Uterus (tissue), 4 donors: ENCODE data around the gene TLK1. TPM values are rescaled to one million over a fixed set of nuclear protein-coding genes. Genes with fewer than 3 reads are reported as not detected.

ENCODE experiments used
- DNase-seq, 2 donors: peaks; one replicate each; pipeline ENCODE4 v3.0.0-alpha.2; 2019 to 2020
- H3K27ac ChIP-seq, 2 donors: fragments of 200-600 bp; sonication (generic); 1 replicate in 1 of 2; 2 replicates in 1 of 2; pipeline ENCODE4 v1.5.1; 2016 to 2018
- H3K27me3 ChIP-seq, 2 donors: fragments of 200-600 bp; sonication (generic); one replicate each; pipeline ENCODE4 v1.5.1; 2018 to 2019; ENCODE audit warnings: control low read depth in 1 of 2
- H3K36me3 ChIP-seq, 2 donors: fragments of 200-600 bp; sonication (generic); one replicate each; pipeline ENCODE4 v1.5.1; 2019; ENCODE audit warnings: control low read depth in 1 of 2
- H3K4me1 ChIP-seq, 2 donors: fragments of 200-600 bp; sonication (generic); one replicate each; pipeline ENCODE4 v1.5.1; 2018 to 2019; ENCODE audit warnings: control low read depth in 1 of 2
- H3K4me3 ChIP-seq, 2 donors: fragments of 200-600 bp; sonication (generic); 1 replicate in 1 of 2; 2 replicates in 1 of 2; pipeline ENCODE4 v1.5.1; 2018 to 2019; ENCODE audit warnings: mild to moderate bottlenecking in 1 of 2
- H3K9me3 ChIP-seq, 2 donors: fragments of 200-600 bp; sonication (generic); one replicate each; pipeline ENCODE4 v1.5.1; 2019; ENCODE audit warnings: control low read depth in 1 of 2
- CTCF ChIP-seq, 4 experiments: fragments of 200-600 bp in 2 of 4; fragments of 450-650 bp in 2 of 4; sonication (generic) in 2 of 4; IDR thresholded peaks; one replicate each; pipeline ENCODE4 v1.5.1; 2016 to 2019; ENCODE audit warnings: antibody characterized with exemption in 4 of 4, mild to moderate bottlenecking in 2 of 4, moderate library complexity in 1 of 4
- POLR2A ChIP-seq, 2 donors: fragments of 450-650 bp; IDR thresholded peaks; one replicate each; pipeline ENCODE4 v1.6.1; 2016; ENCODE audit warnings: antibody characterized with exemption in 2 of 2, mild to moderate bottlenecking in 1 of 2, moderate library complexity in 1 of 2
- intact Hi-C: fragments of 100-400 bp; cut with DNase I; formaldehyde crosslinking; loops from one replicate; pipeline ENCODE4 v1.15.1; 2023; ENCODE audit warnings: low total_unique reads
- total RNA-seq, 4 donors: library from RNA; depleted of rRNA in 3 of 4; stranded (reverse); fragments of >200 nt in 3 of 4; gene quantifications; one replicate each; pipeline versions ENCODE4 v1.1.0 to v1.2.4, GENCODE V29; 2014 to 2023
- donor health status: DM: yes; HTN: yes; CAD: no.

Gene TLK1
- total RNA-seq, 4 donors from 2014 or later = 24.4 to 77.3 (median 36.1) TPM

DNA sequence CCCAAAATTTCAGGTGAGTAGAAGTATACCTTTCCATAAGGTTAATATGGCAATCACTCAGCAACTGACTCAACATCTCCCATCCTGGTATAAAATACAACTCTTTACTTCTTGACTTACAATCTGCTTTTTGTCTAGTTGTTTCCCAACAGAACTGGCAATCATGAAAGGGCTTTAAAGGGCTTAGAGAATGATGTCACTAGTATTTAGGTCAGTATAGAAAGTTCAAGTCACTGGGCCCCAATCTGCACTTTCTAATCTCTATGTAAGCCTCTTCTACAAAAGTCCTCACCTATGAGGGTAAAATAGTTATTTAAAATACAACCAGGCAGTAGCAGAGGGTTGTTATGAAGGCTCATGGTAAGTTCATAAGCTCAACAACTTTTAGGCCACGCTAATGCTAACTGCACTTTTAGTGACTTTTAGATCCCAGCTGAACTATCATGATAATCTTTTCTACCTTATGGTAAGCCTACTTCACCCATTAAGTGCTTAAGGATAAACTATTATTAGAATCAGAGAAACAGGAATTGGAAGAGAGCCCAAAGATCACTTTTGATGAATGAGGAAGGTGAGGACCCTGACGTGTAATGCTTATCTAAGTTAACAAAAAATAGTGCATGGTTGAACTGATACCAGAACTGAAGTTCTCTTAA lies 152.0 kb downstream of the TLK1 start:
- no peaks in the 10 kb centered on the region for H3K4me1 ChIP-seq
- intact Hi-C loops = no loop called here
- no peak for DNase-seq
- H3K4me3 ChIP-seq = no peak overlapping the region
- H3K27ac ChIP-seq = no peak overlapping the region
- no peaks in the 10 kb centered on the region for H3K9me3 ChIP-seq
- H3K36me3 ChIP-seq = peaks cover 0 to 3% of the 10 kb centered on the region in 2 donors
- TF ChIP-seq CTCF (IDR thresholded peaks at IDR 0.05) (no peak), POLR2A (IDR thresholded peaks at IDR 0.05) (no peak)
- H3K27me3 ChIP-seq = no peaks in the 10 kb centered on the region

GRCh38 chr2:171004833-171005232 lies 155.9 kb downstream of the TLK1 start:
- no peaks in the 10 kb centered on the region for H3K36me3 ChIP-seq
- no peak for TF ChIP-seq POLR2A (IDR thresholded peaks at IDR 0.05)
- no peak for TF ChIP-seq CTCF (IDR thresholded peaks at IDR 0.05)
- H3K4me3 ChIP-seq = no peak overlapping the region
- intact Hi-C loops = no loop called here
- DNase-seq = no peak
- no peak overlapping the region for H3K27ac ChIP-seq
- no peaks in the 10 kb centered on the region for H3K9me3 ChIP-seq
- H3K27me3 ChIP-seq = no peaks in the 10 kb centered on the region
- no peaks in the 10 kb centered on the region for H3K4me1 ChIP-seq

- H3K4me3 ChIP-seq = no peak overlapping the region
- H3K36me3 ChIP-seq = no peaks in the 10 kb centered on the region
- no peak for DNase-seq
- intact Hi-C loops = no loop called here
- no peak overlapping the region for H3K27ac ChIP-seq
- no peaks in the 10 kb centered on the region for H3K9me3 ChIP-seq
- H3K4me1 ChIP-seq = no peaks in the 10 kb centered on the region
- no peaks in the 10 kb centered on the region for H3K27me3 ChIP-seq
- TF ChIP-seq CTCF (IDR thresholded peaks at IDR 0.05) (no peak), POLR2A (IDR thresholded peaks at IDR 0.05) (no peak)
Observed at GRCh38 chr2:171004363-171004762, 156.3 kb downstream of the TLK1 start.

GRCh38 chr2:170999654-171000053 lies 161.0 kb downstream of the TLK1 start:
- intact Hi-C loops = no loop called here
- Histone ChIP-seq H3K9me3 (no peaks in the 10 kb centered on the region), H3K36me3 (no peaks in the 10 kb centered on the region), H3K27me3 (no peaks in the 10 kb centered on the region), H3K27ac (no peak overlapping the region), H3K4me1 (no peaks in the 10 kb centered on the region), H3K4me3 (no peak overlapping the region)
- DNase-seq = no peak
- no peak for TF ChIP-seq CTCF (IDR thresholded peaks at IDR 0.05)
- TF ChIP-seq POLR2A (IDR thresholded peaks at IDR 0.05) = no peak

DNA sequence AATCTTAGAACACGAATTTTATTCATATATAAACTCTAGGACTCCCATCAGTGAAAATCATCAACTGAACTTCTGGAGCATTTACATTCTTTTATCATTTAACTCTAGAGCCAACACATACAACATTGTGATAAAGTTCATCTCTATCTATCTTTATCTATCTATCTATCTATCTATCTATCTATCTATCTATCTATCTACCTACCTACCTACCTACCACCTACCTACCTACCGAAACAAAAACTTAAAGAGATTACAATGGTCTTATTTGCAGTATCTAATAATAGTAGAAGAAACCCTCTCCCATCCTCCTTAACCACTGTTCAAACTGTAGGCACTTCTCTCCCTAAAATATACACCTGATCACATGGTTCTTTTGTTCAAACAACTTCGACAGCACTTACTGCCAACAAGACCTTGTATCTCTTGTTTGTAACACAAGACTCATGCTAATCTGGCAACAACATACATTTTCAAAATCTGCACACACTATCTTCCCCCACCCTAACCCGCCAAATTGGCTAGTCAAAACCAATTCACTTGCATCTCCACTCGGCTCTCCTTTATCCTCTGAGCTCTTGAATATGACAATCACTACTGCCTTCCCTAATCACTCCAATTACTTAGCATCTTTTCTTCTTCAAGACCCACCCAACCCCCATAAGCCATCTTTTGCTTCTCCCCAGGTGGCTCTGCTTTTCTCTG lies 162.6 kb downstream of the TLK1 start:
- H3K27me3 ChIP-seq = no peaks in the 10 kb centered on the region
- no peaks in the 10 kb centered on the region for H3K36me3 ChIP-seq
- no peak for DNase-seq
- no peaks in the 10 kb centered on the region for H3K9me3 ChIP-seq
- H3K27ac ChIP-seq = no peak overlapping the region
- no peak overlapping the region for H3K4me3 ChIP-seq
- no peak for TF ChIP-seq CTCF (IDR thresholded peaks at IDR 0.05)
- no peak for TF ChIP-seq POLR2A (IDR thresholded peaks at IDR 0.05)
- intact Hi-C loops = no loop called here
- H3K4me1 ChIP-seq = no peaks in the 10 kb centered on the region
